IMR-90 (cell line): ENCODE measurements around the gene KLHL29. TPM values are rescaled to one million over a fixed set of nuclear protein-coding genes. Genes with fewer than 3 reads are reported as not detected.

Experiments used
- ATAC-seq: fragments of 200-7000 bp; cut with Tn5 transposase; 2 replicates; pipeline ENCODE4 v1.9.1; 2020; ENCODE audit warnings: low read depth, mild to moderate bottlenecking, moderate library complexity
- BruUV-seq: library from RNA; stranded (reverse); fragments of 400-500 nt; replicated peaks from 2 replicates; lab custom pipeline; 2021; lab: Mats Ljungman, UMichigan
- CTCF ChIA-PET: fragments of 300-600 bp; formaldehyde crosslinking; extraction: SDS; loops from one replicate; lab custom pipeline; 2021; ENCODE audit warnings: antibody characterized with exemption; lab: Yijun Ruan, JAX
- POLR2A ChIA-PET: fragments of 300-600 bp; sonication (Branson Sonifier 250); formaldehyde crosslinking; loops from one replicate; lab custom pipeline; 2022; ENCODE audit warnings: antibody characterized with exemption; ENCODE audit not compliant: unreplicated experiment; lab: Charles Lee
- DNase-seq: peaks from one replicate; pipeline ENCODE4 v3.0.0; 2013
- H2AFZ ChIP-seq: replicated peaks from 2 replicates; pipeline ENCODE3; 2013; ENCODE audit warnings: low read length, mild to moderate bottlenecking; ENCODE audit not compliant: poor library complexity
- H2AK5ac ChIP-seq: 2 replicates; pipeline ENCODE4 v1.6.1; 2013; ENCODE audit warnings: low read depth, low read length, inconsistent platforms
- H2AK9ac ChIP-seq: replicated peaks from 2 replicates; pipeline ENCODE3; 2013; ENCODE audit warnings: mild to moderate bottlenecking, low read depth, low read length, moderate library complexity; ENCODE audit not compliant: poor library complexity
- H2BK120ac ChIP-seq: 2 replicates; pipeline ENCODE4 v1.6.1; 2013; ENCODE audit warnings: low read depth, low read length, inconsistent platforms
- H2BK15ac ChIP-seq: 3 replicates; pipeline ENCODE4 v1.6.1; 2013; ENCODE audit warnings: low read depth, low read length, inconsistent platforms
- H2BK20ac ChIP-seq: 2 replicates; pipeline ENCODE4 v1.6.1; 2013; ENCODE audit warnings: low read depth, mild to moderate bottlenecking, inconsistent platforms, low read length, moderate library complexity
- H2BK5ac ChIP-seq: 2 replicates; pipeline ENCODE4 v1.6.1; 2013; ENCODE audit warnings: mild to moderate bottlenecking, low read depth, low read length, inconsistent platforms; ENCODE audit not compliant: poor library complexity, severe bottlenecking
- H3K14ac ChIP-seq: replicated peaks from 2 replicates; pipeline ENCODE4 v1.6.1; 2013; ENCODE audit warnings: low read depth, low read length, inconsistent platforms
- H3K18ac ChIP-seq: 2 replicates; pipeline ENCODE4 v1.6.1; 2013; ENCODE audit warnings: low read depth, low read length, control low read depth
- H3K23ac ChIP-seq: 2 replicates; pipeline ENCODE4 v1.6.1; 2013; ENCODE audit warnings: low read depth, low read length, inconsistent platforms
- H3K27ac ChIP-seq: 2 replicates; pipeline ENCODE4 v1.5.1; 2013; ENCODE audit warnings: mild to moderate bottlenecking, control low read depth, low read length; ENCODE audit not compliant: insufficient read depth
- H3K27me3 ChIP-seq: 2 replicates; pipeline ENCODE4 v1.6.1; 2013; ENCODE audit warnings: low read length; ENCODE audit not compliant: control insufficient read depth, insufficient read depth
- H3K36me3 ChIP-seq: 2 replicates; pipeline ENCODE4 v1.6.1; 2013; ENCODE audit warnings: low read length, mixed read lengths; ENCODE audit not compliant: control insufficient read depth, insufficient read depth
- H3K4ac ChIP-seq: 2 replicates; pipeline ENCODE4 v1.6.1; 2013; ENCODE audit warnings: low read depth, low read length, inconsistent platforms
- H3K4me1 ChIP-seq: 2 replicates; pipeline ENCODE4 v1.6.1; 2013; ENCODE audit warnings: low read length, mixed read lengths; ENCODE audit not compliant: control insufficient read depth, insufficient read depth
- H3K4me2 ChIP-seq: 2 replicates; pipeline ENCODE4 v1.6.1; 2013; ENCODE audit warnings: low read depth, mild to moderate bottlenecking, control low read depth, low read length, moderate library complexity
- H3K4me3 ChIP-seq: 2 replicates; pipeline ENCODE4 v1.5.1; 2013; ENCODE audit warnings: low read depth, mild to moderate bottlenecking, control low read depth, low read length, moderate library complexity; ENCODE audit not compliant: insufficient read depth
- H3K56ac ChIP-seq: 2 replicates; pipeline ENCODE4 v1.6.1; 2013; ENCODE audit warnings: low read length, inconsistent platforms; ENCODE audit not compliant: insufficient read depth; ENCODE audit errors: extremely low read depth
- H3K79me1 ChIP-seq, 2 experiments: 2 replicates each; pipeline ENCODE4 v1.6.1; 2013; ENCODE audit warnings: low read length in 2 of 2, inconsistent platforms in 1 of 2, low read depth in 1 of 2
- H3K9ac ChIP-seq: 2 replicates; pipeline ENCODE4 v1.6.1; 2013; ENCODE audit warnings: low read depth, low read length, control low read depth
- H3K9me1 ChIP-seq: 2 replicates; pipeline ENCODE4 v1.6.1; 2013; ENCODE audit warnings: low read length, inconsistent platforms; ENCODE audit not compliant: insufficient read depth
- H3K9me3 ChIP-seq: 2 replicates; pipeline ENCODE4 v1.6.1; 2013; ENCODE audit warnings: low read length; ENCODE audit not compliant: control insufficient read depth, insufficient read depth
- H4K20me1 ChIP-seq: 2 replicates; pipeline ENCODE4 v1.6.1; 2013; ENCODE audit warnings: low read length, inconsistent platforms; ENCODE audit not compliant: insufficient read depth
- H4K5ac ChIP-seq: 2 replicates; pipeline ENCODE4 v1.6.1; 2013; ENCODE audit warnings: mild to moderate bottlenecking, low read depth, low read length, control low read depth
- H4K8ac ChIP-seq, 2 experiments: 2 replicates each; pipeline ENCODE4 v1.6.1; 2013; ENCODE audit warnings: low read depth in 2 of 2, low read length in 2 of 2, control low read depth in 1 of 2, inconsistent platforms in 1 of 2
- H4K91ac ChIP-seq: 2 replicates; pipeline ENCODE4 v1.6.1; 2013; ENCODE audit warnings: low read depth, low read length, inconsistent platforms; ENCODE audit not compliant: insufficient read depth
- BHLHE40 ChIP-seq: fragments of 150-350 bp; IDR thresholded peaks from 2 replicates; pipeline ENCODE4 v1.6.1; 2016; ENCODE audit warnings: mild to moderate bottlenecking, low read depth, low read length
- CEBPB ChIP-seq: IDR thresholded peaks from 2 replicates; pipeline ENCODE4 v1.6.1; 2012; ENCODE audit warnings: low read depth, low read length, improper control_type of control experiment
- CHD1 ChIP-seq: IDR thresholded peaks from 2 replicates; pipeline ENCODE4 v1.6.1; 2012; ENCODE audit warnings: low read depth, low read length, improper control_type of control experiment
- MAFK ChIP-seq: IDR thresholded peaks from 2 replicates; pipeline ENCODE4 v1.6.1; 2012; ENCODE audit warnings: low read depth, low read length, improper control_type of control experiment
- MAZ ChIP-seq: IDR thresholded peaks from 2 replicates; pipeline ENCODE4 v1.6.1; 2012; ENCODE audit warnings: low read depth, mild to moderate bottlenecking, low read length, improper control_type of control experiment, moderate library complexity, borderline replicate concordance
- NFE2L2 ChIP-seq: fragments of 150-350 bp; IDR thresholded peaks from 2 replicates; pipeline ENCODE4 v1.6.1; 2016; ENCODE audit warnings: low read depth, mild to moderate bottlenecking, low read length
- RAD21 ChIP-seq: IDR thresholded peaks from 2 replicates; pipeline ENCODE4 v1.6.1; 2012; ENCODE audit warnings: low read length, improper control_type of control experiment
- RCOR1 ChIP-seq: IDR thresholded peaks from 2 replicates; pipeline ENCODE4 v1.6.1; 2012; ENCODE audit warnings: mild to moderate bottlenecking, low read length, improper control_type of control experiment; ENCODE audit not compliant: insufficient replicate concordance
- RFX5 ChIP-seq: IDR thresholded peaks from 2 replicates; pipeline ENCODE4 v1.8.0; 2012; ENCODE audit warnings: low read depth, mild to moderate bottlenecking, low read length, moderate library complexity
- SMC3 ChIP-seq: fragments of 150-350 bp; IDR thresholded peaks from 2 replicates; pipeline ENCODE4 v1.6.1; 2016; ENCODE audit warnings: low read depth, mild to moderate bottlenecking, antibody characterized with exemption, low read length, moderate library complexity
- WGBS, 2 experiments: methylation state at CpG; one replicate each; pipeline versions ENCODE4 v1.1.5 to v1.1.7; 2013; ENCODE audit warnings: missing lambda C conversion rate in 2 of 2; ENCODE audit not compliant: insufficient read length in 1 of 2; ENCODE audit errors: extremely low coverage in 2 of 2; 5-methylcytosine and 5-hydroxymethylcytosine counted together
- dilution Hi-C: fragments of 300-500 bp; cut with HindIII; formaldehyde crosslinking; loops from one replicate; pipeline ENCODE4 v1.14.3; 2018; ENCODE audit warnings: low sequenced_read_pairs; ENCODE audit not compliant: unreplicated experiment
- in situ Hi-C: fragments of 300-500 bp; cut with MboI; formaldehyde crosslinking; loops from 3 replicates; pipeline ENCODE4 v1.14.3; 2019; ENCODE audit warnings: low sequenced_read_pairs, inconsistent platforms, mixed read lengths
- intact Hi-C: fragments of 100-400 bp; cut with micrococcal nuclease; formaldehyde crosslinking; loops from 2 replicates; pipeline ENCODE4 v1.10.0; 2022
- polyA plus RNA-seq, 3 experiments: library from polyadenylated mRNA; depleted of rRNA; stranded (reverse); fragments of >200 nt; gene quantifications; 2 replicates each; pipeline ENCODE4 v1.2.3, GENCODE V29; 2012; ENCODE audit warnings: low replicate concordance in 1 of 3
- total RNA-seq: library from RNA; depleted of rRNA; stranded (reverse); fragments of >200 nt; gene quantifications from 2 replicates; pipeline ENCODE4 v1.2.3, GENCODE V29; 2012
- TF ChIP-seq, protein P1 (sequence below): conservative IDR thresholded peaks from 2 replicates; pipeline ENCODE4 v1.5.1; 2012; ENCODE audit warnings: mild to moderate bottlenecking, low read depth, low read length, improper control_type of control experiment
- TF ChIP-seq, protein P2 (sequence below): fragments of 150-350 bp; IDR thresholded peaks from 2 replicates; pipeline ENCODE4 v1.6.1; 2016; ENCODE audit warnings: low read depth, mild to moderate bottlenecking, low read length, moderate library complexity, borderline replicate concordance
- TF ChIP-seq, protein P3 (sequence below): fragments of 150-350 bp; IDR thresholded peaks from 2 replicates; pipeline ENCODE4 v1.6.1; 2017; ENCODE audit warnings: mild to moderate bottlenecking, antibody characterized with exemption, low read length, low read depth

The KLHL29 gene
- total and polyA plus RNA-seq, 2 of the 4 experiments (the other 2 are of a cell fraction), result 2.0 to 8.0 TPM

DNA sequence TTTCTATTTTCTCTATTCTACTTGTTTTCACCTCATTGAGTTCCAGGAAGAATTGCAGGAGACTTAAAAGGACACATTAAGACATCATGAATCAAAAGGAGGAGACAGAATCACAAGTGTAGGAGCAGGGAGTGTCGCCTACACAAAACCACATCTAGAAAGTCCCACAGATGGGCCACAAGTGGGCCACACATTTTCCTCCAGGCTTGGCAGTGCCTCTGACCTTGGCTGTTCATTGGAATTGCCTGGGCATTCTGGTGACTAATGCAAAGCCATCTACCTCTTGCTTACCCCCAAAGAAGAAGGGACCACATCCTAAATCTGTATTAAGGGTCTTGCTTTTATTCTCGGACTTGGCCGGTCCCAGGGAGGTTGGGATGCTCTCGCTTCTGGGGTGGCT is 103.6 kb downstream of the KLHL29 start:
- no peaks in the 10 kb centered on the region for H3K27me3 ChIP-seq
- H4K5ac ChIP-seq, result no peak overlapping the region
- no peak overlapping the region for H2AFZ ChIP-seq
- no peak overlapping the region for H3K4ac ChIP-seq
- ChIA-PET CTCF (no interaction called here), POLR2A (no interaction called here)
- intact Hi-C loops, result loop anchor here (10.0 kb wide), 1 partner anchor 266 kb away; no protein-coding TSS in a partner anchor
- H2AK9ac ChIP-seq, result no peak overlapping the region
- H2AK5ac ChIP-seq, result no peak overlapping the region
- no peak overlapping the region for H2BK120ac ChIP-seq
- WGBS, 2 experiments, result no CpG with 5 or more reads among the region's 4 CpGs
- H3K23ac ChIP-seq, result no peak overlapping the region
- peaks cover 3% of the 10 kb centered on the region; the same call in 1 of the 2 replicates for H3K4me1 ChIP-seq
- no peak for DNase-seq
- H3K18ac ChIP-seq, result no peak overlapping the region
- no peak overlapping the region for H2BK20ac ChIP-seq
- BruUV-seq, result no TSS peak
- no peak overlapping the region for H4K91ac ChIP-seq
- peaks cover 3% of the 10 kb centered on the region; the same call in 1 of the 2 replicates for H3K36me3 ChIP-seq
- H3K79me1 ChIP-seq, result 0 out of 4 replicates have a peak, but pooled peaks cover 0 to 3% of the 10 kb centered on the region in 2 experiments
- TF ChIP-seq, protein P1, sequence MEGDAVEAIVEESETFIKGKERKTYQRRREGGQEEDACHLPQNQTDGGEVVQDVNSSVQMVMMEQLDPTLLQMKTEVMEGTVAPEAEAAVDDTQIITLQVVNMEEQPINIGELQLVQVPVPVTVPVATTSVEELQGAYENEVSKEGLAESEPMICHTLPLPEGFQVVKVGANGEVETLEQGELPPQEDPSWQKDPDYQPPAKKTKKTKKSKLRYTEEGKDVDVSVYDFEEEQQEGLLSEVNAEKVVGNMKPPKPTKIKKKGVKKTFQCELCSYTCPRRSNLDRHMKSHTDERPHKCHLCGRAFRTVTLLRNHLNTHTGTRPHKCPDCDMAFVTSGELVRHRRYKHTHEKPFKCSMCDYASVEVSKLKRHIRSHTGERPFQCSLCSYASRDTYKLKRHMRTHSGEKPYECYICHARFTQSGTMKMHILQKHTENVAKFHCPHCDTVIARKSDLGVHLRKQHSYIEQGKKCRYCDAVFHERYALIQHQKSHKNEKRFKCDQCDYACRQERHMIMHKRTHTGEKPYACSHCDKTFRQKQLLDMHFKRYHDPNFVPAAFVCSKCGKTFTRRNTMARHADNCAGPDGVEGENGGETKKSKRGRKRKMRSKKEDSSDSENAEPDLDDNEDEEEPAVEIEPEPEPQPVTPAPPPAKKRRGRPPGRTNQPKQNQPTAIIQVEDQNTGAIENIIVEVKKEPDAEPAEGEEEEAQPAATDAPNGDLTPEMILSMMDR, result no peak
- no peak for TF ChIP-seq MAFK
- TF ChIP-seq RFX5, result no peak
- TF ChIP-seq, protein P2, sequence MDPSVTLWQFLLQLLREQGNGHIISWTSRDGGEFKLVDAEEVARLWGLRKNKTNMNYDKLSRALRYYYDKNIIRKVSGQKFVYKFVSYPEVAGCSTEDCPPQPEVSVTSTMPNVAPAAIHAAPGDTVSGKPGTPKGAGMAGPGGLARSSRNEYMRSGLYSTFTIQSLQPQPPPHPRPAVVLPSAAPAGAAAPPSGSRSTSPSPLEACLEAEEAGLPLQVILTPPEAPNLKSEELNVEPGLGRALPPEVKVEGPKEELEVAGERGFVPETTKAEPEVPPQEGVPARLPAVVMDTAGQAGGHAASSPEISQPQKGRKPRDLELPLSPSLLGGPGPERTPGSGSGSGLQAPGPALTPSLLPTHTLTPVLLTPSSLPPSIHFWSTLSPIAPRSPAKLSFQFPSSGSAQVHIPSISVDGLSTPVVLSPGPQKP, result no peak
- TF ChIP-seq BHLHE40, result no peak
- TF ChIP-seq RCOR1, result no peak
- no peak for TF ChIP-seq SMC3
- TF ChIP-seq MAZ, result no peak
- no peak for TF ChIP-seq CHD1
- TF ChIP-seq RAD21, result no peak
- TF ChIP-seq CEBPB, result no peak
- TF ChIP-seq, protein P3, sequence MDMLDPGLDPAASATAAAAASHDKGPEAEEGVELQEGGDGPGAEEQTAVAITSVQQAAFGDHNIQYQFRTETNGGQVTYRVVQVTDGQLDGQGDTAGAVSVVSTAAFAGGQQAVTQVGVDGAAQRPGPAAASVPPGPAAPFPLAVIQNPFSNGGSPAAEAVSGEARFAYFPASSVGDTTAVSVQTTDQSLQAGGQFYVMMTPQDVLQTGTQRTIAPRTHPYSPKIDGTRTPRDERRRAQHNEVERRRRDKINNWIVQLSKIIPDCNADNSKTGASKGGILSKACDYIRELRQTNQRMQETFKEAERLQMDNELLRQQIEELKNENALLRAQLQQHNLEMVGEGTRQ, result no peak
- TF ChIP-seq NFE2L2, result no peak
- H4K8ac ChIP-seq, result no peak overlapping the region
- dilution Hi-C loops, result no loop called here
- H3K9me3 ChIP-seq, result no peaks in the 10 kb centered on the region
- no peak overlapping the region for H3K56ac ChIP-seq
- no peak for ATAC-seq
- no peak overlapping the region for H3K14ac ChIP-seq
- H3K27ac ChIP-seq, result no peak overlapping the region
- H3K9me1 ChIP-seq, result no peaks in the 10 kb centered on the region; the same call in 1 of the 2 replicates
- H3K4me3 ChIP-seq, result no peak overlapping the region
- no peak overlapping the region for H3K4me2 ChIP-seq
- in situ Hi-C loops, result no loop called here
- H2BK15ac ChIP-seq, result no peak overlapping the region
- H2BK5ac ChIP-seq, result no peak overlapping the region
- H4K20me1 ChIP-seq, result peaks cover 26% of the 10 kb centered on the region
- H3K9ac ChIP-seq, result no peak overlapping the region
